ENCODE measurements around the gene RNF152.

DNA sequence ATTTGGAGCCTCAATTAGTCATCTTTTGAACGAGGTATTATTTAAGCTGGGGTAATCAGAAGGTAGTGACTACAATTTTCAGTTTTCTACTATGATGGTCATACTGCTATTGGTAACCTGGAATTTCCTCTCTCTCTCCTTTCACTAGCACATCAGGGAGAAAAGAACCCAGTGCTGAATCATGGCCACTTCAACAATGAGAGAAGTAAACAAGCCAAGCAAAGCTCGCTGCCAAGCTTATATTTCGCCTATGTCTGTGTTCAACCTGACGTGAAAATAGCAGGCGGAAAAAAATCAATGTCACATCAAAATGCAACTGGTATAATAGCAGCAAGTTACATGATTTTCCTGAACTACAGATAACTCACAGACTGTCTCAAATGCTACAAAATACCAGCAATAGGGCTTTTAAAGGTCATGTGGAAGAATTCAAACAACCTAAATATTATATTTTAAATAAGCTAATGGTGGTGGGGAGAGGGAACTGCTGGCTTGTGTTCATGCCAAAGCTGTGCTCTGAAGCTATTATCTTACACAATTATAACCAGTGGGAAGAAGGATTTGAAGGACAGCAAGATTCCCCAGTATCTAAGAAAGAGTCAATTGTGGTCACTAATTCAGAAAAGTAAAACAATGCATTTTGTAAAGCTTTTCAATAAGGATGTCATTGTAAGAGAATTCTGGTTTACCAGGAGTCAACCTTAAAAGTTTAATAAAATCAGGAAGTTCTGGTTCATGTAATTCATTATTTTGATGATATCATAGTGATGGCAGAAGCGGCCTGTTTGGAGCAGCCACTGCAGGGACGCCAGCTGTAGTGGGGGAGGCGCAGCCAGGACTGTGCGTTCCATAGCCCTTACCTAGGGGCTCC, 38.0 kb downstream of the RNF152 start:
- TF ChIP-seq, protein P1, sequence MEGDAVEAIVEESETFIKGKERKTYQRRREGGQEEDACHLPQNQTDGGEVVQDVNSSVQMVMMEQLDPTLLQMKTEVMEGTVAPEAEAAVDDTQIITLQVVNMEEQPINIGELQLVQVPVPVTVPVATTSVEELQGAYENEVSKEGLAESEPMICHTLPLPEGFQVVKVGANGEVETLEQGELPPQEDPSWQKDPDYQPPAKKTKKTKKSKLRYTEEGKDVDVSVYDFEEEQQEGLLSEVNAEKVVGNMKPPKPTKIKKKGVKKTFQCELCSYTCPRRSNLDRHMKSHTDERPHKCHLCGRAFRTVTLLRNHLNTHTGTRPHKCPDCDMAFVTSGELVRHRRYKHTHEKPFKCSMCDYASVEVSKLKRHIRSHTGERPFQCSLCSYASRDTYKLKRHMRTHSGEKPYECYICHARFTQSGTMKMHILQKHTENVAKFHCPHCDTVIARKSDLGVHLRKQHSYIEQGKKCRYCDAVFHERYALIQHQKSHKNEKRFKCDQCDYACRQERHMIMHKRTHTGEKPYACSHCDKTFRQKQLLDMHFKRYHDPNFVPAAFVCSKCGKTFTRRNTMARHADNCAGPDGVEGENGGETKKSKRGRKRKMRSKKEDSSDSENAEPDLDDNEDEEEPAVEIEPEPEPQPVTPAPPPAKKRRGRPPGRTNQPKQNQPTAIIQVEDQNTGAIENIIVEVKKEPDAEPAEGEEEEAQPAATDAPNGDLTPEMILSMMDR (conservative IDR thresholded peaks at IDR 0.05; ENCODE audit: low read depth, low read length) = no peak
- TF ChIP-seq RFX5 (IDR thresholded peaks at IDR 0.05; ENCODE audit: low read depth, low read length) (no peak), POLR2A (IDR thresholded peaks at IDR 0.05; ENCODE audit: low read depth, low read length) (no peak), CEBPB (IDR thresholded peaks at IDR 0.05; ENCODE audit: low read depth, low read length) (no peak), RCOR1 (IDR thresholded peaks at IDR 0.05; ENCODE audit: insufficient replicate concordance, low read length) (no peak), NFE2L2 (IDR thresholded peaks at IDR 0.05; ENCODE audit: low read depth, low read length) (peak; percentile 76; the same call in 1 of the 2 replicates), MAFK (IDR thresholded peaks at IDR 0.05; ENCODE audit: low read depth, low read length) (no peak; the same call in 1 of the 2 replicates), FOS (IDR thresholded peaks at IDR 0.05; ENCODE audit: low read depth, low read length) (peak; percentile 54)

All from IMR-90 (cell line).